Smooth muscle cell of the brain vasculature (primary cell): ENCODE measurements around the gene HMGXB4.
"Not testable (repeated sequence)": the region's sequence is repeated elsewhere in the genome, so short reads cannot be mapped to it uniquely, and the experiment has no call there.

Experiments
- DNase-seq: peaks from one replicate; pipeline ENCODE4 v3.0.0-alpha.2; 2012; ENCODE audit warnings: low read depth, low spot score

The HMGXB4 gene, protein sequence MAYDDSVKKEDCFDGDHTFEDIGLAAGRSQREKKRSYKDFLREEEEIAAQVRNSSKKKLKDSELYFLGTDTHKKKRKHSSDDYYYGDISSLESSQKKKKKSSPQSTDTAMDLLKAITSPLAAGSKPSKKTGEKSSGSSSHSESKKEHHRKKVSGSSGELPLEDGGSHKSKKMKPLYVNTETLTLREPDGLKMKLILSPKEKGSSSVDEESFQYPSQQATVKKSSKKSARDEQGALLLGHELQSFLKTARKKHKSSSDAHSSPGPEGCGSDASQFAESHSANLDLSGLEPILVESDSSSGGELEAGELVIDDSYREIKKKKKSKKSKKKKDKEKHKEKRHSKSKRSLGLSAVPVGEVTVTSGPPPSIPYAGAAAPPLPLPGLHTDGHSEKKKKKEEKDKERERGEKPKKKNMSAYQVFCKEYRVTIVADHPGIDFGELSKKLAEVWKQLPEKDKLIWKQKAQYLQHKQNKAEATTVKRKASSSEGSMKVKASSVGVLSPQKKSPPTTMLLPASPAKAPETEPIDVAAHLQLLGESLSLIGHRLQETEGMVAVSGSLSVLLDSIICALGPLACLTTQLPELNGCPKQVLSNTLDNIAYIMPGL

DNA sequence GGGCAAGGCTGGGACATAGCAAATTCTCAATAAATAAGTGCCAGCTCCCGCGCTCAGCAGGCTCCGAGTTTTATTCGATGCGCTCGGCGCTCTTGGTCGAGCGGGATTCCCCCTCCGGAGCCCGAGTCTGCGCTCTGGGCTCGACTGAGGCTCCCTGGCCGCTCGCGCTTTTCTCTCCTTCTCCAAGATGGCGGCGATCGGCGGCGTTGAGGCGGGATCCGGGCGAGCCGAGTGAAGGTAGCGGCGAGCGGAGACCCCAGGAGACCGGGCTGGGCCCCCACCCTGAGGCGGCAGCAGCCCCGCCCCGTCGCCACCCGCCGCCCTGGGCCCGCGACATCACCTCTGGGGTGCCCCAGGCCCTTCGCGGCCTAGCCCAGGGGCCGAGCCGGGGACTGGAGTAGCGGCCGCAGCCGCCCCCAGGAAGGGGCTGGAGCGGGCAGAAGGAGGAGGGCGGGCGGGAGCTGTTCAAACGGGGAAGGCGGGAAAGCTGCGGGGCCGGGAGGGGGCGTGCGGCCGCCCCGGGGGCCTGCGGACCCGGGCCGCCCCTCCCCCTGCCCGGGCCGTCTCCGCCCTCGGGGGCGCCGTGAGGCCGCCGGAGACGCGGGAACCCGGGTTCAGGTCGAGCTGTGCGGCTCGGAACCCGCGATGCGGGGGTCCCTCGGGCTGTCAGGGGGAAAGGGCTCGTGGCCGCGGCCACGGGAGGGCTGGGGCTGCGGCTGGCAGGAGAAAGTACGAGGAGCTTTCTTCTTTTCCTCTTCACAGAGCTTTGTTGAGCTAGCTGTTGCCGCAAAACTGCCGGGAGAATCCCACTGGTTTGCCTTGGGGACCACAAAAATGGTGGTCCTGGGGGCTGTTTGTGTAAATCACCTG lies at the start of gene HMGXB4:
Gene HMGXB4 (plus strand): TSS at position 173 of the 870 bp plus-strand sequence. CDS start 4,898 bp downstream, outside the sequence.
- peak; percentile 70 for DNase-seq

DNA sequence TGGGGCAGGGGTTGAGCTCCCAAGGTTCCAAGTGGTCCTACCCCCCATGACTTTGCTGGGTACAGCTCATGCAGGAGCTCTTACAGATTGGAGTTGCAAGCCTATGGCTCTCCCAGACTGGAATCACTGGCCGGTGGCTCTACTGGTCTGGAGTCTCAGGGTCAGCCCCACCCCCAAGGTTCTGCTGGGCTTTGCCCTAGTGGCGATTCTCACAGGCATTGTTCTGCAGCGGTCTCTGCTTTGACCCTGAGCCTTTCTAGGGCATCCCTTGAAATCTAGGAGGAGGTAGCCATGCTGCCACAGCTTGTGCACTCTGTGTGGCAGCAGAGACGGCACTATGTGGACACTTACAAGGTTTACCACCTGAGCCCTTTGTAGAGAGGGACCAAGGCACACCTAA lies 49.3 kb upstream of the HMGXB4 start:
- DNase-seq: no peak

DNA sequence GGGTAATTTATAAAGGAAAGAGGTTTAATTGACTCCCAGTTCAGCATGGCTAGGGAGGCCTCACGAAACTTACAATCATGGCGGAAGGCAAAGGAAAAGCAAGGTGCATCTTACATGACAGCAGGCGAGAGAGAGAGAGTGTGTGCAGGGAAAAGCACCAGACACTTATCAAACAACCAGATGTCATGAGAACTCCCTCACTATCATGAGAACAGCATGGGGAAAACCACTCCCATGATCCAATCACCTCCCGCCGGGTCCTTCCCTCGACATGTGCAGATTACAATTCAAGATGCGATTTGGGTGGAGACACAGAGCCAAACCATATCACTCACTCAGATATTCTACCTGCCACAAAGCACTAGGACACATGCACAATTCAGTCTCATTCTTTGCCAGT lies 48.1 kb upstream of the HMGXB4 start:
- DNase-seq: no peak

DNA sequence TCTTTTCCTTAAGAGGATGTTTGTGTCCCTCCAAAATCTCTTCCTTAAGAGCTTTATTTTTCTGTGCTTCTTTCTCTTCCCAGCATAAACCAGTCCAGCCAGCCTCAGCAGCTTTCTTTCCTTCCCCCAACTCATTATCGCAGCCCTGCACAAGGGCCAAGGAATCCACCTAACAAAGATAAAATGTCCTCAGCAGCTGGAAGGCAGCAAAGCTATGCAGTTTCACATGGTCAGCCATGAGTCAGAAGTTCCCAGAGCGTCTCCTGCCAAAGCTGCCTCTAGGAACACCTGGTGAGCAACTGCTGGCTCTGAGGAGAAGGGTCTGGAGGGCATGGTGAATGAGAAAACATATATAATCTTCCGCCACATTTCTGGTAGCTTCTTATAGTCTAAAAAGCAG lies 45.3 kb upstream of the HMGXB4 start:
- no peak for DNase-seq

- DNase-seq: no peak
Measured at GRCh38 chr22:35212996-35213395, 44.3 kb upstream of the HMGXB4 start.

DNA sequence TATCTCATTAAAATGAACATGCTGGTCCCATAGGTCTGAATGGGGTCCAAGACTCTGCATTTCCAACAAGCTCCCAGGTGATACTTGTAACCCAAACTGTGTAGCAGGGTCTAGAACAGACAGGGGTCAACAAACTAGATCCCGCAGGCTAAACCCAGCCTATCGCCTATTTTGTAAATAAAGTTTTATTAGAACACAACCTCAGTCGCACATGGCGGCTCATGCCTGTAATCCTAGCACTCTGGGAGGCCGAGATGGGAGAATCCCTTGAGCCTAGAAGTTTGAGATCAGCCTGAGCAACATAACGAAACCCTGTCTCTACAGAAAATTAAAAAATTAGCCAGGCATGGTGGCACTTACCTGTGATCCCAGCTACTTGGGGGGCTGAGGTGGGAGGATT lies 42.3 kb upstream of the HMGXB4 start:
- DNase-seq: no peak

- DNase-seq: no peak
Measured at GRCh38 chr22:35215993-35216392, 41.3 kb upstream of the HMGXB4 start.

- no peak for DNase-seq
Measured at GRCh38 chr22:35217527-35217926, 39.8 kb upstream of the HMGXB4 start.

DNA sequence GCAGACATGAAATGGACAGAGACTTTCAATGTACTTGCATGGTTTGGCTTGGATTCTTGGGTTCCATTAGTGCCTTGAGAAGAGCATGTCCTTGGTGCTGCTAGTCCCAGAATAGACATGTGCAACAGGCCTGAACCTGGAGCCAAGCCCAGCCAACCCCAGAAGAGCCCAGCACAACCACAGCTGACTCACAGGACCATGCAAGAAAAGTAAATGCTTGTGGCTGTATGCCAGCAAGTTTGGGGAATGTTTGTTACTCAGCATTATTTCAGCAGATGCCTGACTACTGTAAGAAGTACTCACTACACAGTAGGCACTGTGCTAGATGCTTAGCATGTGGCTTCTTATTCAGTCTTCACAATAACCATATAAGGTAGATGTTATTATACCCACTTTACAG lies 39.2 kb upstream of the HMGXB4 start:
- DNase-seq: no peak

GRCh38 chr22:35219012-35219411 lies 38.3 kb upstream of the HMGXB4 start:
- DNase-seq: no peak

- DNase-seq: no peak
Measured at GRCh38 chr22:35220221-35220620, 37.1 kb upstream of the HMGXB4 start.

DNA sequence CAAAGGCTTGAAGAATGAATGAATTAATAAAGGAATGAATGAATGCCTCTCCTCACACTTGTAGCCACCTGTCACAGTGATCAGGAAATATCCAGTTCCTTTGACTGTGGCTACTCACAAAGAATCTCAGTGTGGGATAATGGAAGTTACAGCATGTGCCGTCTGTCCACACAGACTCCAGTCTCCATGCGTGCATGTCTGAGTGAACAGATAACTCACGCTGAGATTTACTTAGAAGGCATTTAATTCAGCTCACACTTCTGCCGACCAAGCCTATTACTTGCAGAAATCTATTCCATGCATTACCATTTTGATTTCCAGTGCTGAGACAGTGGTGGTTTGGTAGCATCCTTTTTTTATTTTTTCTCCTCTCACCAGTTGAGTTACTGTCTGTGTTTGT lies 32.3 kb upstream of the HMGXB4 start:
- DNase-seq: no peak

DNA sequence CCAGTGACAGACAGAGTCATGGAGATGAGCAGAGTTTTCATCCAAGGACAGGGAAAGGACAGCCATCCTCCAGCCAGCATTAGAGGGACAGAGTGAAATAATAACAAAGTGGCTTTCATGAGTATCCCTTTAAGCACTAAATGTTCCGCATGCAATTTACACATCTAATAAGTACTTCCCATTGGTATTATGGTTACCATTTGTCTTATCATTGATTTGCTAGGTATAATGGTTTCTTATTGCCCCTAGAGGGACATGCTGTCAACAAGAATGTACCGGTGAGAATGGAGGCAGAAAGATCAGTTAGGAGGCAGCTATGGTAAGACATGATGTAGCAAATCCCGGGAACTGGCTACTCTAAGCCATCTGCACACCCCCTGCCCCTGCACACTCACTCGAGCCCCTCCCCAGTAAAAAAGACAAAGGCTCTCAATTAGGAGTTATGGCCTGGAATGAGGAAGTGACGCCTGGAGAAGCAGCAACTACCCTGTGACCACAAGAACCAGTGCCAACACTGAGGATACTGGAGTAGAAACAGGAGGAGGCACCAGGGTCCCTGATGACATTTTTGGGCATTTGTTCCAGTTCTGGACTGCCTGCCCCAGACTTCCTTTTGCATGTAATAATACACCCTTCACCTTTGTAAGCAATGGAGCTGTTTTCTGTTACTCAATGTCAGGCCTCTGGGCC lies 30.2 kb upstream of the HMGXB4 start:
- DNase-seq: no peak

DNA sequence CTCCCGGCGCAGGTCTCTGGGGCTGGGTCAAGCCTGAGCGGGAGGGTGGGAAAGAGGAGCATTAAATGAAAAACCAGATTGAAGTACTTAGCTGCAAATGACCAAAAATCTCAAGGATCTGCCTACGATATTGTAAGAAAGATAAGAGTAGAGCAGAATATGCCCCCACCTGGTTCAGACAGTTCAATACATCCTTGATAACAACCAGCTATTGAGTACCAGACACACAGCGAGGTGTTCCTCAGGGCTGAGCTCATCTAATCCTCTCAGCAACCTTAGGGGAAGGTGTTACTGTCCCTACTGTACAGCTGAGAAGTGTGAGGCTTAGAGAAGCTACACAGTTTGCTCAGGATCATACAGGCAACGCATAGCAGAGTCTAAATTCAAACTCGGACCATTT lies 27.4 kb upstream of the HMGXB4 start:
- DNase-seq: no peak

GRCh38 chr22:35230417-35230816 lies 26.9 kb upstream of the HMGXB4 start:
- DNase-seq: no peak

DNA sequence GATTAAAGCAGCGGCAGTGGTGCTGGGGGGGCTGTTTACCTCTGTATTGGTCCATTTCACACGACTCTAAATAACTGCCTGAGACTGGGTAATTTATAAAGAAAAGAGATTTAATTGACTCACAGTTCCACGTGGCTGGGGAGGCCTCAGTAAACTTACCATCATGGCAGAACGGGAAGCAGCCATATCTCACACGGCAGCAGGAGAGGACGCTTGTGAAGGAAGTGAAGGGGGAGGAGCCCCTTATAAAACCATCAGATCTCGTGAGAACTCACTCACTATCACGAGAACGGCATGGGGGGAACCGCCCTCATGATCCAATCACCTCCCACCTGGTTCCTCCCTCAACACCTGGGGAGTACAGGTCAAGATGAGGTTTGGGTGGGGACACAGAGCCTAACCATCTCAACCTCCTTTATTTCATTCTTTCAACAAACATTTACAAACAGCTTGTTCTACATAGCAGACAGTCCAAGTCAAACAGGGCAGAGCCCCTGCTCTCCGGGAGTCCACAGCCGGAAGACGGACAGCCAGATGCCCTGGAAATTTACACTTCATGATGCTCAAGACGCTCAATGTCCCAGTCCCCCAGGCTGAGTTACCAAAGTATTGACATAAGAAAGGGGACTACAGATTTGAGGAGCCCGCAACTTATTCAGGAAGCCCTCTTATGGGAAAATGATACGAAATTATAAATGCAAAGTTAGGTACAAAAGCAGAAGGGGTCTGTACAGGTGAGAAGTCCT lies 26.3 kb upstream of the HMGXB4 start:
- no peak for DNase-seq

GRCh38 chr22:35231585-35232084 lies 25.7 kb upstream of the HMGXB4 start:
- peak; percentile 23 for DNase-seq

GRCh38 chr22:35238749-35239148 lies 18.5 kb upstream of the HMGXB4 start:
- DNase-seq: not testable (repeated sequence)

DNA sequence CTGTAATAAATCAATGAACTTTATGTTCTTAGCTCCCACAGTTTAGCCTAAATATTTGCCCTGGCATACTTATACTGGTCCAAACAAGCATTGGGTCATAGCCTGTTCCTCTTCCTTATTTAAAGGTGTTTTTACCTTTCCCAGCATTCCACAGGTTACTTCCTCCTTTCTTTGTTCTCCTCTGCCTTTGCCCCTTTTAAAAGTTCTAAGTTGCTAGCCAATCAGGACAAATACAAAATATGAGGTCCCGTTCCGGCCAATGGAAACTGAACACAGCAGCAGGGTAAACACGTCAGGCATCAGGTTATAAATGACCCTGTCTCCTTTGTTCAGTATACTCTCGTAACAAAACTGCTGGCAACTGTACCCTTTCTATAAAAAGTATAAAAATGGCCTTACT lies 12.8 kb upstream of the HMGXB4 start:
- DNase-seq: not testable (repeated sequence)

GRCh38 chr22:35250156-35250555 lies 7.1 kb upstream of the HMGXB4 start:
- no peak for DNase-seq

GRCh38 chr22:35253946-35254345 lies 3.3 kb upstream of the HMGXB4 start:
- no peak for DNase-seq
